Right atrium auricular region (tissue), 2 donors: ENCODE data around the gene NTMT2. TPM values are rescaled to one million over a fixed set of nuclear protein-coding genes. Genes with fewer than 3 reads are reported as not detected.

Source experiments
- DNase-seq: peaks from one replicate; pipeline ENCODE4 v3.0.0-alpha.2; 2019; ENCODE audit warnings: low spot score
- H3K27ac ChIP-seq, 2 donors: fragments of 200-600 bp; sonication (generic); 1 replicate in 1 of 2; 2 replicates in 1 of 2; pipeline ENCODE4 v1.5.1; 2016 to 2019
- H3K27me3 ChIP-seq, 2 donors: fragments of 200-600 bp; sonication (generic); one replicate each; pipeline versions ENCODE4 v1.5.1 to v1.6.0; 2017 to 2019
- H3K36me3 ChIP-seq: fragments of 200-600 bp; sonication (generic); one replicate; pipeline ENCODE4 v1.5.1; 2016
- H3K4me1 ChIP-seq, 2 donors: fragments of 200-600 bp; sonication (generic); one replicate each; pipeline versions ENCODE4 v1.5.1 to v1.6.0; 2017 to 2019
- H3K4me3 ChIP-seq, 2 donors: fragments of 200-600 bp; sonication (generic); 1 replicate in 1 of 2; 2 replicates in 1 of 2; pipeline ENCODE4 v1.5.1; 2017 to 2019; ENCODE audit warnings: mild to moderate bottlenecking in 1 of 2, moderate library complexity in 1 of 2
- H3K9me3 ChIP-seq, 2 donors: fragments of 200-600 bp; sonication (generic); one replicate each; pipeline ENCODE4 v1.5.1; 2019
- total RNA-seq, 2 donors: library from RNA; depleted of rRNA; stranded (reverse); fragments of >200 nt; gene quantifications; one replicate each; pipeline ENCODE4 v1.1.0, GENCODE V29; 2016
- TF ChIP-seq, protein P1 (sequence below), 2 donors: fragments of 200-600 bp; sonication (generic); IDR thresholded peaks; one replicate each; pipeline ENCODE4 v1.5.1; 2019; ENCODE audit warnings: antibody characterized with exemption in 2 of 2

NTMT2 gene
- total RNA-seq, 2 donors from 2014 or later, result 1.9 TPM; not detected in 1

DNA sequence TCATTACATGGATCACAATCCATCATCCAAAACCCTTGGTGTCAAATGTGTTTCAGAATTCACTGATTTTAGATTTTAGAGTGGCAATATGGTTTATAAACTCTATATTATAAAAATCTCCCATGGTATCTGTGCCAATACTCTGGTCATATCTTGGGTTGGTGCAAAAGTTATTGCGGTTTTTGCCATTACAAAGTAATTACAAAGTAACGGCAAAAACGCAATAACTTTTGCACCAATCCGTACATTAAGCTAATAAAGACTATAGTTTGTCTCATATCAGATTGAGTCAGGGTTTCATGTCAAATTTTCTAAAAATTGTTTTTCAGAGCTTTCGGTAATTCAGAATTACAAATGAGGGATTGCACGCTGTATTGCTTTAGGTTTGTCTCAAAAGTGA is 23.4 kb upstream of the NTMT2 start:
- Histone ChIP-seq H3K4me3 (no peak overlapping the region), H3K36me3 (no peaks in the 10 kb centered on the region), H3K27me3 (no peaks in the 10 kb centered on the region), H3K4me1 (no peaks in the 10 kb centered on the region), H3K27ac (no peak overlapping the region), H3K9me3 (no peaks in the 10 kb centered on the region)
- TF ChIP-seq, protein P1, sequence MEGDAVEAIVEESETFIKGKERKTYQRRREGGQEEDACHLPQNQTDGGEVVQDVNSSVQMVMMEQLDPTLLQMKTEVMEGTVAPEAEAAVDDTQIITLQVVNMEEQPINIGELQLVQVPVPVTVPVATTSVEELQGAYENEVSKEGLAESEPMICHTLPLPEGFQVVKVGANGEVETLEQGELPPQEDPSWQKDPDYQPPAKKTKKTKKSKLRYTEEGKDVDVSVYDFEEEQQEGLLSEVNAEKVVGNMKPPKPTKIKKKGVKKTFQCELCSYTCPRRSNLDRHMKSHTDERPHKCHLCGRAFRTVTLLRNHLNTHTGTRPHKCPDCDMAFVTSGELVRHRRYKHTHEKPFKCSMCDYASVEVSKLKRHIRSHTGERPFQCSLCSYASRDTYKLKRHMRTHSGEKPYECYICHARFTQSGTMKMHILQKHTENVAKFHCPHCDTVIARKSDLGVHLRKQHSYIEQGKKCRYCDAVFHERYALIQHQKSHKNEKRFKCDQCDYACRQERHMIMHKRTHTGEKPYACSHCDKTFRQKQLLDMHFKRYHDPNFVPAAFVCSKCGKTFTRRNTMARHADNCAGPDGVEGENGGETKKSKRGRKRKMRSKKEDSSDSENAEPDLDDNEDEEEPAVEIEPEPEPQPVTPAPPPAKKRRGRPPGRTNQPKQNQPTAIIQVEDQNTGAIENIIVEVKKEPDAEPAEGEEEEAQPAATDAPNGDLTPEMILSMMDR (IDR thresholded peaks at IDR 0.05), result no peak
- no peak for DNase-seq

DNA sequence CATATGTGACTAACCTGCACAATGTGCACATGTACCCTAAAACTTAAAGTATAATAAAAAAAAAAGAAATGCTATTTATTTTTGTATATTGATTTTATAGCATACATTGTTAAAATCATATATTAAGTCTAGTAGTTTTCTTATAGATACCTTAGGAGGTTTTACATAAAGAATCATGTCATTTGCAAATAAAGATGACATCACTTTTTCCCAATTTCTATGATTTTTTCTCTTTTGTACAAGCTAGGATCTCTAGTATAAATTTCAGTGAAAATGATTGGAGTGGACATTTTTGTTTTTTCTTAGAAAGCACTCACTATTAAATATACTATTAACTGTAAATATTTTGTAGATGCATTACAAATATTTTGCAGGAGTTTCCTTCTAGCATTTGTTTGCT is 20.5 kb upstream of the NTMT2 start:
- Histone ChIP-seq H3K27ac (no peak overlapping the region), H3K4me1 (no peaks in the 10 kb centered on the region), H3K36me3 (no peaks in the 10 kb centered on the region), H3K4me3 (no peak overlapping the region), H3K9me3 (no peaks in the 10 kb centered on the region), H3K27me3 (no peaks in the 10 kb centered on the region)
- TF ChIP-seq, protein P1 (IDR thresholded peaks at IDR 0.05), result no peak
- DNase-seq, result no peak

DNA sequence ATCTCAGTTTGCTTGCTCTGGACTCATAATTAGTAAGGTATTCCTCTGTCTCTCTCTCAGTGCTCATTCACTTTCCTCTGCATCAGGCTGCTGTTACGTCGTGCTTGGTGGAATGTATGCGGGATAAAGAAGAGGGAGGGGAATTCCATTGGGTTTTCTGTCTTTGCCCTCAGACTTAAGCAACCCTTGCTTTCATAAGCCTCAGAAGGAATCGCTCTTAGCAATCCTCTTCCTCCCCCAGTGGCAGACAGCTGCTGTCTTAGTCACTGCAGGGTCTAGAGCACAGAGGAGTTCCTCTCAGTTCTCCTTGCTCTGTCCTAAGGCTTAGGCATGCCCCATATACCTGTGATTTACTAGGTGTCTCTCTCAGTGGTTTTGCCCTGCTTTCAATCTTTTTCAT is 19.1 kb upstream of the NTMT2 start:
- TF ChIP-seq, protein P1 (IDR thresholded peaks at IDR 0.05), result no peak
- Histone ChIP-seq H3K27ac (no peak overlapping the region), H3K4me1 (no peaks in the 10 kb centered on the region), H3K9me3 (no peaks in the 10 kb centered on the region), H3K27me3 (no peaks in the 10 kb centered on the region), H3K4me3 (no peak overlapping the region), H3K36me3 (no peaks in the 10 kb centered on the region)
- DNase-seq, result no peak

DNA sequence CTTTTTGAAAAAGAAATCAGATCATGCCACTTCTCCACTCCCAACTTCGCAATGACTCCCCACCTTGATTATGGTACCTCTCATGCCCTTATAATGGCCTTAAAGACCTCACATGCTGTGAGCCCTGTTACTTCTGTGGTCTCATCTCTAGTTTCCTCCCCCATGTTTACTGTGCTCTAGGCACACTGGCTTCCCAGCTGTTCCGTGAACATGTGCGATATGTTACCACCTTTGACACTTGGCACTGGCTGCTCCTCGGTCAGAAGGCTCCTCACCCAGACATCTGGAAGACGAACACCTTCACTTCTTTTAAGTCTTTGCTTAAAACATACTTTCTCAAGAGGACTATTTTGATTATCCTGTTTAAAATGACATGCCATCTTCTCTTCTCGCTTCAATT is 14.3 kb upstream of the NTMT2 start:
- DNase-seq, result no peak
- no peaks in the 10 kb centered on the region for H3K9me3 ChIP-seq
- peaks cover 0 to 3% of the 10 kb centered on the region in 2 donors for H3K4me1 ChIP-seq
- H3K36me3 ChIP-seq, result no peaks in the 10 kb centered on the region
- H3K4me3 ChIP-seq, result no peak overlapping the region
- no peak overlapping the region for H3K27ac ChIP-seq
- TF ChIP-seq, protein P1 (IDR thresholded peaks at IDR 0.05), result no peak
- no peaks in the 10 kb centered on the region for H3K27me3 ChIP-seq

DNA sequence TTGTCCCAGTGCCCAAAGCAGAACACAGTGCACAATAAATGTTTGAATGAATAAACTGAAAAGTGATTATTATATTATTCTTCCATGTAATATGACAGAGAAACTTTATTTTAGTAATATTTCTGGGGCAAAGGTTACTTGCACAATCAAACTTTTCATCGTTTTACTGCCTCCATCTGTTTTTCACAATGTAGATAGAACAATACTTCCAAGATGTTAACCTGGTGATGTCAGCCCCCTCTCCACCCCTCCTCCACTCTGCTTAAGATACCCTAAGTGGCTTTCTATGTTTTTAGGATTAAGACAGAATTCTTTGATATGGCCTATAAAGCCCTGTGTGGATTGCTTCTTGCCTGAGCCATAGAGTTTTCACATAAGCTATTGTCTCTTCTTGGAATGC is 13.8 kb upstream of the NTMT2 start:
- no peak overlapping the region for H3K27ac ChIP-seq
- H3K9me3 ChIP-seq, result no peaks in the 10 kb centered on the region
- H3K27me3 ChIP-seq, result no peaks in the 10 kb centered on the region
- TF ChIP-seq, protein P1 (IDR thresholded peaks at IDR 0.05), result no peak
- peaks cover 0 to 3% of the 10 kb centered on the region in 2 donors for H3K4me1 ChIP-seq
- H3K36me3 ChIP-seq, result no peaks in the 10 kb centered on the region
- H3K4me3 ChIP-seq, result no peak overlapping the region
- DNase-seq, result no peak

DNA sequence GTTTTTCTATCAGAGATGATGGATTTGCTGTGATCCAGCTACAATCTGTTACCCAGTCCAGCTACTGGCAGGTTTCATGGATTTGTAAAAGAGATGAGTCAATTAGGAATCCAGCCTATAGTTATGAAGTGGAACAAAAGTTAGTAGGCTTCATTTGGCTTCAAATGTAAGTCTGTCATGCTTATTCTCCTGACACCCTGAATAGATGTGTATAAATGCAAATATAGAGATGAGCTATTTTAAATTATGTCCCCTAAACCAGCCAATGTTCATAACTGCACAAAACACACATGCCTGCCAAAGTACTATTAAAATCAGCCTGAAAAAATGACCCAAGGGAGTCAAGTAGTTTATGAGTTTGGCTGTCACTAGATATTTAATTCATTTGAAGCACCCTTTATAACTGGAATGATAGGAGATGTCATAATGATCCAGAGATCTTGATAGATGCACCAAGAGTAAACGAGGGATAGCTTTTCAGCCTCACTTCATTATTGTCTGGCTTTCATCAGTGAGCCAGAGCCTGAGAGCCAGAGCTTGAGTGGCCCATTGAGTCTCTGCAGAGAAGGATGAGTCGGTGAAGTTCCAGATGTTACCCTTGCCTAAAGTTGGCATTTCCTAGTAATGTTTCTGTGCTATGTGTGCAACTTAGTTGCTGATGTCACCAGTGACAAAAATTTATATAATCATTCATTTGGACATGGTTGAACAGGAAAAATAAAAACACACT is 11.8 kb upstream of the NTMT2 start:
- Histone ChIP-seq H3K36me3 (no peaks in the 10 kb centered on the region), H3K4me1 (peaks cover 0 to 3% of the 10 kb centered on the region in 2 donors), H3K4me3 (no peak overlapping the region), H3K9me3 (no peaks in the 10 kb centered on the region), H3K27ac (no peak overlapping the region), H3K27me3 (no peaks in the 10 kb centered on the region)
- DNase-seq, result no peak
- TF ChIP-seq, protein P1 (IDR thresholded peaks at IDR 0.05), result no peak
